HG02571 (cell line): ENCODE measurements around the gene XDH.

Experiments
- ATAC-seq: cut with Tn5 transposase; IDR thresholded peaks from one replicate; pipeline ENCODE4 v1.9.1; 2021; ENCODE audit warnings: mild to moderate bottlenecking, moderate library complexity; ENCODE audit not compliant: unreplicated experiment

Gene XDH

GRCh38 chr2:31333046-31333445 lies 81.5 kb downstream of the XDH start:
- ATAC-seq = no peak

GRCh38 chr2:31332521-31332920 lies 82.0 kb downstream of the XDH start:
- ATAC-seq = no peak

GRCh38 chr2:31331156-31331555 lies 83.4 kb downstream of the XDH start:
- no peak for ATAC-seq

GRCh38 chr2:31329081-31329625 lies 85.4 kb downstream of the XDH start:
- ATAC-seq = no peak

GRCh38 chr2:31328026-31328425 lies 86.5 kb downstream of the XDH start:
- no peak for ATAC-seq

- ATAC-seq = no peak
Measured at GRCh38 chr2:31327505-31327904, 87.0 kb downstream of the XDH start.

- ATAC-seq = peak; percentile 77
Measured at GRCh38 chr2:31324016-31324633, 90.4 kb downstream of the XDH start.

- ATAC-seq = no peak
Measured at GRCh38 chr2:31322371-31322770, 92.2 kb downstream of the XDH start.

GRCh38 chr2:31319406-31320175 lies 95.0 kb downstream of the XDH start:
- peak; percentile 43 for ATAC-seq

- ATAC-seq = peak; percentile 75
Measured at GRCh38 chr2:31318361-31319336, 95.9 kb downstream of the XDH start.

GRCh38 chr2:31317396-31317795 lies 97.1 kb downstream of the XDH start:
- no peak for ATAC-seq

- ATAC-seq = no peak
Measured at GRCh38 chr2:31314761-31315160, 99.8 kb downstream of the XDH start.

GRCh38 chr2:31312898-31313297 lies 101.6 kb downstream of the XDH start:
- ATAC-seq = no peak

- ATAC-seq = no peak
Measured at GRCh38 chr2:31304816-31305215, 109.7 kb downstream of the XDH start.

- no peak for ATAC-seq
Measured at GRCh38 chr2:31302940-31303563, 111.5 kb downstream of the XDH start.

- ATAC-seq = no peak
Measured at GRCh38 chr2:31300309-31300708, 114.2 kb downstream of the XDH start.

- ATAC-seq = no peak
Measured at GRCh38 chr2:31299547-31299946, 115.0 kb downstream of the XDH start.

GRCh38 chr2:31297751-31298150 lies 116.8 kb downstream of the XDH start:
- ATAC-seq = no peak

GRCh38 chr2:31296641-31297287 lies 117.8 kb downstream of the XDH start:
- no peak for ATAC-seq

- no peak for ATAC-seq
Measured at GRCh38 chr2:31294196-31294595, 120.3 kb downstream of the XDH start.
